Measurements from ENCODE around the gene PAIP2.

DNA sequence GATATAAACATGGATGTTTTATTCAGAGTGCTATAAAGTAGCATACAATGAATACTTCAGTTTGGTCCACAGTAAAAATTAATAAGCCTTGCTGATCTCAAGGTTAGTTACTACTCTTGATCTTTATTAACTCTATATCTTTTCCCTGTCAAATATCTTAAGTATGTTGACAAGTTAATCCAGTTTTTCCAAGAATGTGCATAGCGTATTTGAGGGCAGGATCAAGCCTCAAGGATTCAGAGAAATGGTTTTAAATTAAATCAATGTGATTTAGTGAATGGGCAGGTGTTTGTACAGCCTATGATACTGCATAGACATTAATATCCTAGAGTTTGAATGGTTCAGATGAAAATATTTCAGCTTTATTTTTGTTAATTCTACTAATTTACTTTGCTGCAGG lies 27.4 kb upstream of the PAIP2 start:
- TF ChIP-seq POLR2A (IDR thresholded peaks at IDR 0.05) (no peak), POLR2AphosphoS5 (IDR thresholded peaks at IDR 0.05) (no peak)
- TF ChIP-seq, protein P1, sequence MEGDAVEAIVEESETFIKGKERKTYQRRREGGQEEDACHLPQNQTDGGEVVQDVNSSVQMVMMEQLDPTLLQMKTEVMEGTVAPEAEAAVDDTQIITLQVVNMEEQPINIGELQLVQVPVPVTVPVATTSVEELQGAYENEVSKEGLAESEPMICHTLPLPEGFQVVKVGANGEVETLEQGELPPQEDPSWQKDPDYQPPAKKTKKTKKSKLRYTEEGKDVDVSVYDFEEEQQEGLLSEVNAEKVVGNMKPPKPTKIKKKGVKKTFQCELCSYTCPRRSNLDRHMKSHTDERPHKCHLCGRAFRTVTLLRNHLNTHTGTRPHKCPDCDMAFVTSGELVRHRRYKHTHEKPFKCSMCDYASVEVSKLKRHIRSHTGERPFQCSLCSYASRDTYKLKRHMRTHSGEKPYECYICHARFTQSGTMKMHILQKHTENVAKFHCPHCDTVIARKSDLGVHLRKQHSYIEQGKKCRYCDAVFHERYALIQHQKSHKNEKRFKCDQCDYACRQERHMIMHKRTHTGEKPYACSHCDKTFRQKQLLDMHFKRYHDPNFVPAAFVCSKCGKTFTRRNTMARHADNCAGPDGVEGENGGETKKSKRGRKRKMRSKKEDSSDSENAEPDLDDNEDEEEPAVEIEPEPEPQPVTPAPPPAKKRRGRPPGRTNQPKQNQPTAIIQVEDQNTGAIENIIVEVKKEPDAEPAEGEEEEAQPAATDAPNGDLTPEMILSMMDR (IDR thresholded peaks at IDR 0.05 in 8 of 11, conservative IDR thresholded peaks at IDR 0.05 in 3 of 11), result no peak
